Activated CD4-positive, alpha-beta memory T cell treated with anti-CD3 and anti-CD28 coated beads, Interleukin-2, amount 10 ng/mL, durations not matched to agents 7 days and 5 days (primary cell): ENCODE results near the gene SMIM5. TPM values are rescaled to one million over a fixed set of nuclear protein-coding genes. Genes with fewer than 3 reads are reported as not detected.

Experiments used
- CTCF ChIA-PET: fragments of 350-600 bp; sonication (Branson Sonifier 250); formaldehyde crosslinking; loops from one replicate; lab custom pipeline; 2021; ENCODE audit warnings: antibody characterized with exemption, inconsistent platforms; lab: Charles Lee
- POLR2A ChIA-PET: fragments of 350-600 bp; sonication (Branson Sonifier 250); formaldehyde crosslinking; loops from one replicate; lab custom pipeline; 2021; ENCODE audit warnings: antibody characterized with exemption; lab: Charles Lee
- DNase-seq: peaks from one replicate; pipeline ENCODE4 v3.0.0-alpha.2; 2020
- H3K27ac Mint-ChIP-seq: one replicate; pipeline ENCODE4 v1.8.0; 2021; ENCODE audit warnings: mild to moderate bottlenecking, mixed read lengths
- H3K27me3 Mint-ChIP-seq: one replicate; pipeline ENCODE4 v1.8.0; 2021; ENCODE audit warnings: mixed read lengths
- H3K36me3 Mint-ChIP-seq: one replicate; pipeline ENCODE4 v1.8.0; 2021; ENCODE audit warnings: low read depth, mixed read lengths
- H3K4me1 Mint-ChIP-seq: one replicate; pipeline ENCODE4 v1.8.0; 2021; ENCODE audit warnings: mixed read lengths
- H3K4me3 Mint-ChIP-seq: one replicate; pipeline ENCODE4 v1.8.0; 2021; ENCODE audit warnings: mild to moderate bottlenecking, mixed read lengths
- H3K9me3 Mint-ChIP-seq: one replicate; pipeline ENCODE4 v1.8.0; 2021; ENCODE audit warnings: mixed read lengths
- total RNA-seq, 2 experiments: library from RNA; stranded (reverse); gene quantifications; one replicate each; pipeline ENCODE4 v1.2.3, GENCODE V29; 2021

The SMIM5 gene, protein sequence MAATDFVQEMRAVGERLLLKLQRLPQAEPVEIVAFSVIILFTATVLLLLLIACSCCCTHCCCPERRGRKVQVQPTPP
- not detected for total RNA-seq

DNA sequence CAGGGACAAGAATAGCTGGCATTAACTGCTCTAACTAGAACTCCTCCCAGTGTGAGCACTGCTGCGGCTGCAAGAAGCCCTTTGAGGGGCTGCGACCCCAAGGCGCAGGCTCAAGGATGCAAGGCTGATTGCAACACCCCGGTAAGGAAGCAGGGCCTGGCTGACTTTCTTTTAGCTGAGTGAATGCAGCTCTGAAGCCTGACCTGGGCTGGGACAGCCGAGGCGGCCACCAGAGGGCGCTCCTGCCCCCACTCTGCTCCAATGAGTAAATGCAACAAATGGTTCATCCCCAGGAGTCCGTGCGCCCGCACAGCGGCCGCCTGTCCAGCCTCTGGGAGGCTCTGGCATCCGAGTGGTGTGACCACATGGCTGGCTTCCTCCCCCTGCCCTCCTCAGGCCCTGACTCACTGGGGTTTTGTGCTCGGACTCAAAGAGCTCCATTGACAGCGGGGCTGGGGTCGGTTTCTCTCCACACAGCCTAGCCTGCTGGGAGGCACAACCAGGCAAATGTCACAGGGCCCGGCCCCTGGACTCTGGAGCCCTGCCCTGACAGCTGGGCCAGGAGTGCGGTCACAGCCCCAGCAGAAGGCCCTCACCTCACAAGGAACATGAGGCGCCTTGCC is at the start of gene SMIM5:
TSS of gene SMIM5 (plus strand) at position 572 of the 623 bp plus-strand sequence. CDS start 6,768 bp downstream, outside the sequence.
- Mint-ChIP-seq H3K4me1 (no peaks in the 10 kb centered on the region), H3K9me3 (no peaks in the 10 kb centered on the region), H3K36me3 (no peaks in the 10 kb centered on the region), H3K27me3 (no peaks in the 10 kb centered on the region), H3K27ac (no peak within 1 kb of the TSS), H3K4me3 (no peak within 1 kb of the TSS)
- ChIA-PET POLR2A (interaction anchor here (1.0 to 1.2 kb wide), 4 partner anchors 8 to 147 kb away, joined by 3 read pairs; partner anchors contain the start of genes RECQL5 and SAP30BP), CTCF (interaction anchor here (0.6 to 7.7 kb wide), 53 partner anchors 9 to 344 kb away, joined by 3 to 149 read pairs (median 5); partner anchors contain the start of genes GALK1, GRB2, LLGL2 and RECQL5)
- DNase-seq = peak; percentile 84

DNA sequence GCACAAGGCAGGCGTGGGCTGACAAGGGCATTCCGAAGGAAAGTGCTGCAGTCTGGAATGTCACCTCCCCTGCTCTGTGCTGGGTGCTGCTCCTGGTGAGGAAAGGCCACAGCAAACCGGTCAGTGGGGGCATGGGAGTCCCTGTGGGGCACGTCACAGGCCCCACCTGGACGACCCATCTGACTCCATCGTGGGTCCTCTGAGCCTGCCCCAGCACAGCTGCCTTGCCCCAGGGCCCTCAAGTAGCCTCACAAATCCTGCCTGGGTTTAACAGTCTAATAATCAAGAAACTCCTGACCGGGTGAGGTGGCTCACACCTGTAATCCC is 48.4 kb upstream of the SMIM5 start:
- ChIA-PET CTCF (interaction anchor here (1.3 kb wide), 1 partner anchor 16 kb away, joined by 4 read pairs; no protein-coding TSS in a partner anchor), POLR2A (no interaction called here)
- H3K27ac Mint-ChIP-seq = no peak overlapping the region
- peaks cover 13% of the 10 kb centered on the region for H3K4me1 Mint-ChIP-seq
- DNase-seq = no peak
- H3K4me3 Mint-ChIP-seq = no peak overlapping the region
- peaks cover 37% of the 10 kb centered on the region for H3K27me3 Mint-ChIP-seq
- H3K36me3 Mint-ChIP-seq = no peaks in the 10 kb centered on the region
- H3K9me3 Mint-ChIP-seq = peaks cover 2% of the 10 kb centered on the region

DNA sequence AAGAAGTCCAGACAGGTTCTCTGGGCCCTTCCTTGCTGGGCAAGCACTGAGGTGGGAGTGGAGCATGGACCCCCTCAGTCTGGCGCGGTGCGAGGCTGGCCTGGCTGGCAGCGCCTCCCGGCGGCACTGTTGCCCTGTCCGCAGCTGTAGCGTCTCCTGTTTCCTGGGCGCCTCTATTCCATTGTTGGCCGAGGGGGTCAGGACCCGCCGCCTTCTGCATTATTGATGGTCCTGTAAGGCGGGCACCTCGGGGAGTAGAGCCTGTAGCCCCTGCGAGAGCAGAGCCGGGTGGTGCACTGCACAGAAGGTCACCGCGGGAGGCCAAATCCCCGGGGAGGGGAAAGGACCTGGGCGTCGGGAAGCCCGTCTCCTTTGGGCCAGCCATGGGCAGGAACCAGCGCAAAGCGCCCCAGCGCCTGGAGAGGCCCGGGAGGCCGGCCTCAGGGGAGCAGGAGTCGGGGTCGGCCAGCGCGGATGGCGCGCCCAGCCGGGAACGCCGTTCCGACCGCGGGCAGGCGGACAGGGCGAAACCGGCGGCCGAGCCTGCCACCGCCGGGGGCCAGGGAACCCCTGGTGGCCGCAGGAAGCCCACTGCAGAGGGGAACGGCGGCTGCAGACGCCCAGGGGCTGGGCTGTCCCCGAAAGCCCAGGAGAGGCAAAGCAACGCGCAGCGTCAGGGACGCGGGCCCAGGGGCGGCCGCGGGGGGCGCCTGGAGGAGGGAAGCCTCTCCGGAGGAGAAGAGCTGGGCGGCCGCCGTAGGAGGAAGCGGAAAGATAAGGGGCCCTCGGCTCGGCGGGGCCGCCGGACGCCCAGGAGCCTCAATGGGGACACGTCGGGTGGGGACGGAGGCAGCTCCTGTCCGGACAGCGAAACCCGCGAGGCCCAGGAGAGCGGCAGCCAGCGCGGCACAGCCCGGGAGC is 45.3 kb upstream of the SMIM5 start, which contains the start of gene MYO15B:
TSS of gene MYO15B (plus strand) at position 126 of the 921 bp plus-strand sequence. CDS start at position 384, 258 bp downstream.
- Mint-ChIP-seq H3K4me1 (peaks cover 17% of the 10 kb centered on the region), H3K4me3 (no peak within 1 kb of the TSS), H3K27me3 (peaks cover 31% of the 10 kb centered on the region), H3K27ac (no peak within 1 kb of the TSS), H3K9me3 (no peaks in the 10 kb centered on the region), H3K36me3 (no peaks in the 10 kb centered on the region)
- CTCF ChIA-PET = interaction anchor here (0.5 to 6.4 kb wide), 9 partner anchors 14 to 299 kb away, joined by 3 to 38 read pairs (median 5); partner anchors contain the start of genes SLC25A19, TMEM94 and TSEN54
- POLR2A ChIA-PET = interaction anchor here (0.5 to 2.4 kb wide), 8 partner anchors 17 to 317 kb away, joined by 3 to 12 read pairs (median 4); partner anchors contain the start of genes LLGL2, MIF4GD, RECQL5 and TMEM94
- peak; percentile 41 for DNase-seq

DNA sequence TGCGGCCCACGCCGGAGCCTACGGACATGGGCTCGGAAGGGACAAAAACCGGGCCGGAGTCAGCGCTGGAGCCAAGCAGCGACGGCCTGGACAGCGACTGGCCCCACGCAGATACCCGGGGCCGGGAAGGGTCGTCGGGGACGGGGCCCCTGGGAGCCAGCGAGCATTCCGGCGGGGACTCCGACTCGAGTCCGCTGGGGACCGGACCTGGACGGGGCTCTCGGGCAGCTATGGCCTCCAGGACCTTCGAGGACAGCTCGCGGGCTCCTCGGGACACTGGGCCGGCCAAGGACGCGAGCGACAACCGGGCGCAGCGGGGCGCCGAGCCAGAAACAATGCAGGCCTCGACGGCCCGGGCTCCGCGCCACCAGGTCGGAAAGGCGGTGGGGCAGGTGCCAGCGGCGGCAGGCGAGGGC is 44.6 kb upstream of the SMIM5 start:
- Mint-ChIP-seq H3K27me3 (peaks cover 30% of the 10 kb centered on the region), H3K27ac (no peak overlapping the region), H3K9me3 (no peaks in the 10 kb centered on the region), H3K4me1 (peaks cover 15% of the 10 kb centered on the region), H3K36me3 (no peaks in the 10 kb centered on the region), H3K4me3 (no peak overlapping the region)
- no peak for DNase-seq
- CTCF ChIA-PET = interaction anchor here (0.8 to 6.4 kb wide), 8 partner anchors 13 to 299 kb away, joined by 3 to 38 read pairs (median 6); partner anchors contain the start of genes SLC25A19, TMEM94 and TSEN54
- POLR2A ChIA-PET = interaction anchor here (0.5 to 2.4 kb wide), 8 partner anchors 17 to 318 kb away, joined by 3 to 12 read pairs (median 4); partner anchors contain the start of genes LLGL2, MIF4GD, RECQL5 and TMEM94

DNA sequence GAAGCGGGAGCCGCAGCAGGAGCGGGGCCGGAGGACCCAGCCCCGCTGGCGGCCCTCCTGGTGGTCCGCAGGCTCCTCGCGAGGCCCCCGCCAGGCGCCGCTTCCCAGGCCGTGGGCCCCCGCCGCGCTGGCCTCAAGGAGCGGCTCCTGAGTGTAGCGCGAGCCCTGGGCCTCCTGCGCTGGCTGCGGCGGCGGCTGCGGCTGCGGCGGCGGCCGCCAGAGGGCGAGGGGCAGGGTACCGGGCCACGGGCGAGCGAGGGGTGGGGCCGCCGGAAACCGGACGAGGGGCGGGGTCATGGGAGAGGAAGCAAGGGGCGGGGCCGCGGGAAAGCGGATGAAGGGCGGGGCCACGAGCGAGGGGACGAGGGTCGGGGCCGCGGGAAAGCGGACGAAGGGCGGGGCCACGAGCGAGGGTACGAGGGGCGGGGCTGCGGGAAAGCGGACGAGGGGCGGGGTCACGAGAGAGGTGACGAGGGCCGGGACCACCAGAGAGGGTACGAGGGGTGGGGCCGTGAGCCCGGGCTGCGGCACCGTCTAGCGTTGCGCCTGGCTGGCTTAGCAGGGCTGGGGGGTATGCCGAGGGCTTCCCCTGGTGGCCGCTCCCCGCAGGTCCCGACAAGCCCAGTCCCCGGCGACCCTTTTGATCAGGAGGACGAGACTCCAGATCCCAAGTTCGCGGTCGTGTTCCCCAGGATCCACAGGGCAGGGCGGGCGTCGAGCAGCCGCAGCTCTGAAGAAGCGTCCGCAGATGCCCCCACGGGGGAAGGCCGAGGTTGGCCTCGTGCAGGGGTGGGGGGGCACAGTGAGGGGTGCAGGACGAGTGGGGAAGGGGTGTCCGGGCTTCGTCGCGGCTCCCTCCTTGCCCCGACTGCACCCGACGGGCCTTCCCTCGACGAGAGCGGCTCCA is 44.0 kb upstream of the SMIM5 start:
- Mint-ChIP-seq H3K4me3 (peak overlapping the region; percentile 69), H3K36me3 (no peaks in the 10 kb centered on the region), H3K27me3 (peaks cover 30% of the 10 kb centered on the region), H3K9me3 (no peaks in the 10 kb centered on the region), H3K27ac (peak overlapping the region; percentile 47), H3K4me1 (peaks cover 15% of the 10 kb centered on the region)
- POLR2A ChIA-PET = interaction anchor here (0.6 to 2.4 kb wide), 6 partner anchors 13 to 300 kb away, joined by 3 to 12 read pairs (median 5); partner anchors contain the start of genes LLGL2, SLC25A19 and TMEM94
- DNase-seq = peak; percentile 97
- CTCF ChIA-PET = interaction anchor here (1.0 to 6.4 kb wide), 6 partner anchors 13 to 194 kb away, joined by 3 to 38 read pairs (median 6); partner anchors contain the start of genes TMEM94 and TSEN54

DNA sequence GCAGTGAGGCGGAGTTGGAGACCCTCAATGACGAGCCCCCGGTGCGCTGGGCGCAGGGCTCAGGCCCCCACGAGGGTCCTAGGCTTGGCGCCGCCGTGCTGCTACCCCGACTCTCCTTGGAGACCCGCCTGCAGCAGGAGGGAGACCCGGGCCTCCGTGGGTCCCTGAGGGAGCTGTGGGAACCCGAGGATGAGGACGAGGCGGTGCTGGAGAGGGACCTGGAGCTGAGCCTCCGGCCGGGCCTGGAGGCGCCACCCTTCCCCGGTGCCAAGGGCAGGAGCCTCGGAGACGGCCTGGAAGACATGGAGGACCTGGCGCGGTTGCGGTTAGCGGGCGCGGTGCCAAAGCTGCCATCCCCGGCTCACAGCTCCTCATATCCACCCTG is 43.3 kb upstream of the SMIM5 start:
- ChIA-PET CTCF (interaction anchor here (0.9 to 6.4 kb wide), 5 partner anchors 12 to 195 kb away, joined by 3 to 38 read pairs (median 4); partner anchors contain the start of gene TSEN54), POLR2A (interaction anchor here (0.6 to 1.5 kb wide), 3 partner anchors 12 to 301 kb away, joined by 3 to 4 read pairs (median 4); partner anchors contain the start of gene SLC25A19)
- peak overlapping the region; percentile 21 for H3K4me3 Mint-ChIP-seq
- no peak overlapping the region for H3K27ac Mint-ChIP-seq
- no peak for DNase-seq
- no peaks in the 10 kb centered on the region for H3K9me3 Mint-ChIP-seq
- no peaks in the 10 kb centered on the region for H3K36me3 Mint-ChIP-seq
- H3K27me3 Mint-ChIP-seq = peaks cover 28% of the 10 kb centered on the region
- peaks cover 15% of the 10 kb centered on the region for H3K4me1 Mint-ChIP-seq

DNA sequence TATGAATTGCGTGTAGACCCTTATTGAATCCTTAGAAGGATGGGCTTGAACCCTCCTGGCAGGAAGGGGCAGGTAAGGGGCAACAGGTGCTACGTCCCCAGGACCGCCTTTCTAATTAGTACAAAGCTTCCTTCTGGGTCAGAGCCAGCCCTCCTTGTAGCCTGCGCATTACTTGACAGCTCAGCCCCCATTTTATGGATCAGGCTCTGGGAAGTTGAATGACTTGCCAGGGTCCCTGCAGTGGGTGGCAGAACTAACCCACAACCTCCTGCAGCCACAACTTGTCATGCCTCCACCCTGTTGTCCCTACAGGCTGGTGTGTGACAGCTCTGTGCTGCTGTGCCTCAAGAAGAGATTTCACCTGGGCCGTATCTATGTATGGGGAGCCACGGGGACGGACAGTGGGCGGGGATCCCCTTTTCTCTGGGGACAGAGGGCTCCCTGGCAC is 42.9 kb upstream of the SMIM5 start:
- CTCF ChIA-PET = interaction anchor here (0.9 to 6.4 kb wide), 5 partner anchors 12 to 196 kb away, joined by 3 to 38 read pairs (median 4); partner anchors contain the start of gene TSEN54
- Mint-ChIP-seq H3K4me1 (peaks cover 15% of the 10 kb centered on the region), H3K27ac (no peak overlapping the region), H3K36me3 (no peaks in the 10 kb centered on the region), H3K4me3 (peak overlapping the region; percentile 21), H3K9me3 (no peaks in the 10 kb centered on the region), H3K27me3 (peaks cover 24% of the 10 kb centered on the region)
- no peak for DNase-seq
- POLR2A ChIA-PET = interaction anchor here (0.6 to 1.5 kb wide), 3 partner anchors 12 to 301 kb away, joined by 3 to 4 read pairs (median 4); partner anchors contain the start of gene SLC25A19

DNA sequence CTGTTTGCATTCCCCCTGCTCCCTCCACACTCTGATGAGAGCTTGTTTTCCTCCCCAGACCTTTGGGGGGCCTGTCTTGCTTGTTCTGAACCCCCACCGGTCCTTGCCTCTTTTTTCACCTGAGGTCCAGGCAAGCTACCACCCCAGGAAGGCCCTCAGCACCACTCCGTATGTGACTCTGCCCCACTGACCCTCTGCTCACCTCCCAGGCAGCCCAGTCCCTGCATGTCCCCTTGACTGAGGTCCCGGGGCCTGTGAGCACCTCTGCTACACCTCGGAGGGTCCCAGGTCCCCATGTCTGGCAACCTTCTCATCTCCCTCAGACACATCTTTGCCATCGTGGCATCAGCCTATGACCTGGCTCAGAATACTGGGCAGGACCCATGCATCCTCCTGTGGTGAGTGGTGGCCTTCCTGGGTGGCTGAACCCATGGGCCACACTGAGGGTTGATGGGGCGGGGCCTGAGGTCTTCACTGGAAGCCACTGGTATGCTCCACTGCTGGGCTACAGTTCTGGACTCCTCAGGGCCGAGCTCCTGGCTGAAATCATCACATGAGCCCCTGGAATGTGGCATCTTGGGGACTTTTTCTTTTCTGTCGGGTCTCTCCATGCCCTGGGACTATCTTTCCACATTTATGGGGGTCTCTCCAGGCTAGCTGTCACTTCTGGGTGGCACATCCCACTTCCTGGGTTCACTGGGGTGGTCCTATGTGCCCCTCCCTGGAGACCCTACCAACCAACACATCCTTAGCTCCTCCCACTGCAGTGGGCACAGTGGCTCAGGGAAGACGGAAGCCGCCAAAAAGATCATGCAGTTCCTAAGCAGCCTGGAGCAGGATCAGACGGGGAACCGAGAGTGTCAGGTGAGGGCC is 42.1 kb upstream of the SMIM5 start:
- Mint-ChIP-seq H3K9me3 (no peaks in the 10 kb centered on the region), H3K27ac (no peak overlapping the region), H3K4me1 (peaks cover 15% of the 10 kb centered on the region), H3K27me3 (peaks cover 18% of the 10 kb centered on the region), H3K36me3 (no peaks in the 10 kb centered on the region), H3K4me3 (no peak overlapping the region)
- CTCF ChIA-PET = interaction anchor here (0.9 to 6.4 kb wide), 5 partner anchors 10 to 164 kb away, joined by 3 to 38 read pairs (median 3); partner anchors contain the start of gene TSEN54
- DNase-seq = no peak
- POLR2A ChIA-PET = interaction anchor here (0.7 to 1.5 kb wide), 2 partner anchors 18 to 32 kb away, joined by 4 read pairs; no protein-coding TSS in a partner anchor

DNA sequence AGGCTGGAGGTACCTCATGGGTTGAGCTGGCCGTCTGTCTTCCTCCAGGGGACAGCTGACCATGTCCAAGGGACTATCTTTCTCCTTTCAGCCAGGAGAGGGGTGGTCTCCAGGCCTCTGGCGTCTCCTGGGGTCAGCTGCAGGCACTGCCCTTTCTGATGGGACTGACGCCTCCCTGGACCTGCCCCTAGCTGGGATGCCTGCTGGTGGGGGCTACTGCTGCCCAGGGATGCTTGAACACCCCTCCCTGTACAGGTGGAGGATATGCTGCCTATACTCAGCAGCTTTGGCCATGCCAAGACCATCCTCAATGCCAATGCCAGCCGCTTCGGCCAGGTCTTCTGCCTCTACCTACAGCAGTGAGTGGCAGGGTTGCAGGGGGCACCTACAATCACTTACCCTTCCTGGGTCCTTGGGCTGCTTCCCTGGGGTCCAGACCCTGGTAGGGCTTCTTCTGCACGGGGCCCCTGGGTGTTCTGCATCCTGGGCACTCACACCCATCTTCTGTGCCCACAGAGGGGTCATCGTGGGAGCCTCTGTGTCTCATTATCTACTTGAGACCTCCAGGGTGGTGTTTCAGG is 41.4 kb upstream of the SMIM5 start:
- H3K9me3 Mint-ChIP-seq = no peaks in the 10 kb centered on the region
- peaks cover 15% of the 10 kb centered on the region for H3K4me1 Mint-ChIP-seq
- H3K27me3 Mint-ChIP-seq = peaks cover 10% of the 10 kb centered on the region
- no peak for DNase-seq
- no peak overlapping the region for H3K27ac Mint-ChIP-seq
- H3K36me3 Mint-ChIP-seq = no peaks in the 10 kb centered on the region
- CTCF ChIA-PET = interaction anchor here (1.0 to 6.4 kb wide), 3 partner anchors 10 to 41 kb away, joined by 3 to 38 read pairs (median 3); no protein-coding TSS in a partner anchor
- POLR2A ChIA-PET = interaction anchor here (0.7 kb wide), 1 partner anchor 17 kb away, joined by 4 read pairs; no protein-coding TSS in a partner anchor
- H3K4me3 Mint-ChIP-seq = no peak overlapping the region
